BLaER1 (cell line): Measurements from ENCODE around the gene GPC6.

ENCODE experiments used
- H3K27ac ChIP-seq: shearing (Covaris generic); formaldehyde crosslinking; 2 replicates; pipeline ENCODE4 v1.8.1; 2022
- H3K27me3 ChIP-seq: shearing (Covaris generic); formaldehyde crosslinking; 2 replicates; pipeline ENCODE4 v1.8.1; 2022
- H3K36me3 ChIP-seq: shearing (Covaris generic); formaldehyde crosslinking; 2 replicates; pipeline ENCODE4 v1.8.1; 2022
- H3K4me1 ChIP-seq: shearing (Covaris generic); formaldehyde crosslinking; 2 replicates; pipeline ENCODE4 v1.8.1; 2022
- H3K4me2 ChIP-seq: shearing (Covaris generic); formaldehyde crosslinking; 2 replicates; pipeline ENCODE4 v1.8.1; 2022
- H3K4me3 ChIP-seq: shearing (Covaris generic); formaldehyde crosslinking; 2 replicates; pipeline ENCODE4 v1.8.1; 2022
- H3K9ac ChIP-seq: shearing (Covaris generic); formaldehyde crosslinking; 2 replicates; pipeline ENCODE4 v1.8.1; 2022
- H3K9me3 ChIP-seq: shearing (Covaris generic); formaldehyde crosslinking; 2 replicates; pipeline ENCODE4 v1.8.1; 2022
- H4K20me1 ChIP-seq: shearing (Covaris generic); formaldehyde crosslinking; 2 replicates; pipeline ENCODE4 v1.8.1; 2022
- Cebpa-rat ChIP-seq: shearing (Covaris generic); IDR thresholded peaks from 2 replicates; pipeline ENCODE4 v1.8.1; 2022

GPC6 gene

GRCh38 chr13:93977986-93978385, 751.4 kb downstream of the GPC6 start:
- Histone ChIP-seq H4K20me1 (no peaks in the 10 kb centered on the region), H3K27me3 (no peaks in the 10 kb centered on the region), H3K4me3 (no peak overlapping the region), H3K36me3 (no peaks in the 10 kb centered on the region), H3K9ac (no peak overlapping the region), H3K9me3 (no peaks in the 10 kb centered on the region), H3K4me2 (no peak overlapping the region), H3K4me1 (no peaks in the 10 kb centered on the region), H3K27ac (no peak overlapping the region)
- no peak for TF ChIP-seq Cebpa-rat

- no peak overlapping the region for H3K9ac ChIP-seq
- H3K36me3 ChIP-seq: no peaks in the 10 kb centered on the region
- no peaks in the 10 kb centered on the region for H4K20me1 ChIP-seq
- TF ChIP-seq Cebpa-rat: no peak
- H3K9me3 ChIP-seq: no peaks in the 10 kb centered on the region
- no peak overlapping the region for H3K27ac ChIP-seq
- no peaks in the 10 kb centered on the region for H3K27me3 ChIP-seq
- H3K4me3 ChIP-seq: no peak overlapping the region
- H3K4me2 ChIP-seq: no peak overlapping the region
- H3K4me1 ChIP-seq: no peaks in the 10 kb centered on the region
Observed at GRCh38 chr13:93981426-93981977, 754.9 kb downstream of the GPC6 start.

- Histone ChIP-seq H3K4me3 (no peak overlapping the region), H3K4me2 (no peak overlapping the region), H3K9ac (no peak overlapping the region), H3K36me3 (no peaks in the 10 kb centered on the region), H3K9me3 (no peaks in the 10 kb centered on the region), H4K20me1 (no peaks in the 10 kb centered on the region), H3K27ac (no peak overlapping the region), H3K27me3 (no peaks in the 10 kb centered on the region), H3K4me1 (no peaks in the 10 kb centered on the region)
- no peak for TF ChIP-seq Cebpa-rat
Observed at GRCh38 chr13:93982179-93982918, 755.7 kb downstream of the GPC6 start.

GRCh38 chr13:93984052-93984451, 757.4 kb downstream of the GPC6 start:
- Histone ChIP-seq H3K4me3 (no peak overlapping the region), H4K20me1 (no peaks in the 10 kb centered on the region), H3K27ac (no peak overlapping the region), H3K4me2 (no peak overlapping the region), H3K4me1 (no peaks in the 10 kb centered on the region), H3K9ac (no peak overlapping the region), H3K36me3 (no peaks in the 10 kb centered on the region), H3K27me3 (no peaks in the 10 kb centered on the region), H3K9me3 (no peaks in the 10 kb centered on the region)
- no peak for TF ChIP-seq Cebpa-rat

- no peak overlapping the region for H3K9ac ChIP-seq
- H3K27me3 ChIP-seq: no peaks in the 10 kb centered on the region
- no peak overlapping the region for H3K4me2 ChIP-seq
- no peaks in the 10 kb centered on the region for H3K9me3 ChIP-seq
- H4K20me1 ChIP-seq: no peaks in the 10 kb centered on the region
- H3K4me3 ChIP-seq: no peak overlapping the region
- H3K36me3 ChIP-seq: no peaks in the 10 kb centered on the region
- no peak overlapping the region for H3K27ac ChIP-seq
- TF ChIP-seq Cebpa-rat: no peak
- no peaks in the 10 kb centered on the region for H3K4me1 ChIP-seq
Observed at GRCh38 chr13:93984876-93985275, 758.3 kb downstream of the GPC6 start.

- no peaks in the 10 kb centered on the region for H3K27me3 ChIP-seq
- no peak overlapping the region for H3K27ac ChIP-seq
- H3K36me3 ChIP-seq: no peaks in the 10 kb centered on the region
- TF ChIP-seq Cebpa-rat: no peak
- no peaks in the 10 kb centered on the region for H3K9me3 ChIP-seq
- H3K4me2 ChIP-seq: no peak overlapping the region
- 0 out of 2 replicates have a peak, but pooled peaks cover 4% of the 10 kb centered on the region for H3K4me1 ChIP-seq
- H4K20me1 ChIP-seq: no peaks in the 10 kb centered on the region
- H3K4me3 ChIP-seq: no peak overlapping the region
- no peak overlapping the region for H3K9ac ChIP-seq
Observed at GRCh38 chr13:93987458-93987857, 760.9 kb downstream of the GPC6 start.

- Histone ChIP-seq H3K4me3 (no peak overlapping the region), H3K4me1 (0 out of 2 replicates have a peak, but pooled peaks cover 4% of the 10 kb centered on the region), H3K27ac (no peak overlapping the region), H3K27me3 (no peaks in the 10 kb centered on the region), H3K9ac (no peak overlapping the region), H3K36me3 (no peaks in the 10 kb centered on the region), H3K9me3 (no peaks in the 10 kb centered on the region), H3K4me2 (no peak overlapping the region), H4K20me1 (no peaks in the 10 kb centered on the region)
- TF ChIP-seq Cebpa-rat: no peak
Observed at GRCh38 chr13:93991569-93991968, 765.0 kb downstream of the GPC6 start.

GRCh38 chr13:93996481-93996880, 769.9 kb downstream of the GPC6 start:
- no peaks in the 10 kb centered on the region for H3K4me1 ChIP-seq
- no peak for TF ChIP-seq Cebpa-rat

GRCh38 chr13:94006296-94006695, 779.7 kb downstream of the GPC6 start:
- no peaks in the 10 kb centered on the region for H3K9me3 ChIP-seq
- no peak for TF ChIP-seq Cebpa-rat
- no peaks in the 10 kb centered on the region for H3K27me3 ChIP-seq
- no peaks in the 10 kb centered on the region for H3K36me3 ChIP-seq
- no peak overlapping the region for H3K9ac ChIP-seq
- no peaks in the 10 kb centered on the region for H3K4me1 ChIP-seq
- H3K4me2 ChIP-seq: no peak overlapping the region
- H3K4me3 ChIP-seq: no peak overlapping the region
- H4K20me1 ChIP-seq: no peaks in the 10 kb centered on the region
- H3K27ac ChIP-seq: no peak overlapping the region

More at GRCh38 chr13:93996481-93996880, 769.9 kb downstream of the GPC6 start:
- Histone ChIP-seq H3K27me3 (no peaks in the 10 kb centered on the region), H4K20me1 (no peaks in the 10 kb centered on the region), H3K4me2 (no peak overlapping the region), H3K9ac (no peak overlapping the region), H3K4me3 (no peak overlapping the region), H3K9me3 (no peaks in the 10 kb centered on the region), H3K27ac (no peak overlapping the region), H3K36me3 (no peaks in the 10 kb centered on the region)

- Histone ChIP-seq H3K27ac (no peak overlapping the region), H3K4me3 (no peak overlapping the region)
Observed at GRCh38 chr13:94007072-94007471, 780.5 kb downstream of the GPC6 start.

More at GRCh38 chr13:94007072-94007471, 780.5 kb downstream of the GPC6 start:
- Histone ChIP-seq H3K4me2 (no peak overlapping the region), H3K9me3 (no peaks in the 10 kb centered on the region), H3K27me3 (no peaks in the 10 kb centered on the region), H3K36me3 (no peaks in the 10 kb centered on the region), H3K9ac (no peak overlapping the region), H4K20me1 (no peaks in the 10 kb centered on the region), H3K4me1 (no peaks in the 10 kb centered on the region)
- no peak for TF ChIP-seq Cebpa-rat
